Activated T-cell treated with anti-CD3 and anti-CD28 coated beads, Interleukin-2, amount 50 U/mL, for 24 hours (primary cell): Measurements from ENCODE around the gene SCAMP2.
A peak's percentile ranks its signal among the peaks of the same experiment; 100 is the strongest.

Source experiments
- DNase-seq: peaks from one replicate; pipeline ENCODE4 v3.0.0-alpha.2; 2020
- H3K27ac Mint-ChIP-seq: 2 replicates; pipeline ENCODE4 v1.8.0; 2020; ENCODE audit warnings: mild to moderate bottlenecking, mixed read lengths
- H3K27me3 Mint-ChIP-seq: 2 replicates; pipeline ENCODE4 v1.8.0; 2020; ENCODE audit warnings: mixed read lengths
- H3K36me3 Mint-ChIP-seq: 2 replicates; pipeline ENCODE4 v1.8.0; 2020; ENCODE audit warnings: low read depth, mixed read lengths
- H3K4me1 Mint-ChIP-seq: 2 replicates; pipeline ENCODE4 v1.8.0; 2020; ENCODE audit warnings: low read depth, mixed read lengths
- H3K4me3 Mint-ChIP-seq: 2 replicates; pipeline ENCODE4 v1.8.0; 2020; ENCODE audit warnings: mild to moderate bottlenecking, moderate library complexity, mixed read lengths
- H3K9me3 Mint-ChIP-seq: 2 replicates; pipeline ENCODE4 v1.8.0; 2020; ENCODE audit warnings: mixed read lengths

The SCAMP2 gene

DNA sequence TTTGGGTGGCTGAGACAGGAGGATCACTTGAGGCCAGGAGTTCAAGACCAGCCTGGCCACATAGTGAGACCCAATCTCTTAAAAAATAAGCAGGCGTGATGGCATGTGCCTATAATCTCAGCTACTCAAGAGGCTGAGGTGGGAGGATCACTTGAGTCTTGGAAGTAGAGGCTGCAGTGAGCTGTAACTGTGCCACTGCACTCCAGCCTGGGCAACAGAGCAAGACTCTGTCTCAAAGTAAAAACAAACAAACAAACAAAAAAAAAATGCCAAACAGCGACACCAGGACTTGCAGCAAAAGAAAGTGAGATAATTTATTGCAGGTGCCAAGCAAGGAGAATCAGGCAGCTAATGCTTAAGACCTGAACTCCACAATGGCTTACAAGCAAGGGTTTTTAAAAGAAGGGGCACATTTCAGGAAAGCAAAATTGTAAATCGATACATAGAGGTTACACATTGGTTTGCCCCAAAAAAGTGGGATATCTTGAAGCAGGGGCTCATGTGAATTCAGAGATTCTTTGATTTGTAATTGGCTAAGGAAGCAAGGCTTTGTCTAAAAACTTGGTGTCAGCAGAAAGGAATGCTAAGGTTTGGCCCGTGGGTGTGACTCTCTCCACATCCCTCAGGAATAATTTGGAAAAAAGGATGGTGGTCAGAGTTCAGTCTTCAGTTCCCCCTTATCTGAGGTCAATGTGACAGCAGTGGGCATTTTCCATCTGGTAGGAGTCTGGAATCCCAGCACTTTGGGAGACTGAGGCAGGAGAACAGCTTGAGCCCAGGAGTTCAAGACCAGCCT, 11.5 kb upstream of the SCAMP2 start:
- H3K4me1 Mint-ChIP-seq, result peaks cover 11% of the 10 kb centered on the region
- H3K27ac Mint-ChIP-seq, result no peak overlapping the region
- no peak for DNase-seq
- H3K36me3 Mint-ChIP-seq, result no peaks in the 10 kb centered on the region
- H3K4me3 Mint-ChIP-seq, result no peak overlapping the region
- H3K9me3 Mint-ChIP-seq, result no peaks in the 10 kb centered on the region
- no peaks in the 10 kb centered on the region for H3K27me3 Mint-ChIP-seq

- Mint-ChIP-seq H3K27me3 (no peaks in the 10 kb centered on the region), H3K4me3 (no peak overlapping the region), H3K36me3 (no peaks in the 10 kb centered on the region), H3K9me3 (no peaks in the 10 kb centered on the region), H3K27ac (no peak overlapping the region), H3K4me1 (no peaks in the 10 kb centered on the region)
- no peak for DNase-seq
These were observed 9.4 kb upstream of the SCAMP2 start for GRCh38 chr15:74882528-74882927.

DNA sequence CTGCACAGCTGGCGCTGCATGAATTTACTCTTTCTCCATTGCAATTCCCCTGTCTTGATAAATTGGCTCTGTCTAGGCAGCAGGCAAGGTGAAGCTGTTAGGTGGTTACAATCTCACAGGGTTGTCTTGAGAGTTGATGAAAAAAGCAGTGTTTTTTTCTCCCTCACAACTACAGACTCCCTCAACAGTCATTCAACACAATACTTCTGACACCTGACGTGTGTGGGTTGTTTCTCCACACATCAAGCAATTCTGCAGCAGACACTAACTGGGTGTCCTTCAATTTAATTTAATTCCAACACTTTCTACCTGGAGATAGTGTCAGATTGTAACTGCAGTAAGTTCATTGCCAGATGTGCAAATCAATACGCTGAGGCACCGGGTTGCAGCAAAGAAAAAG, 5.1 kb upstream of the SCAMP2 start:
- H3K36me3 Mint-ChIP-seq, result no peaks in the 10 kb centered on the region
- no peak overlapping the region for H3K4me3 Mint-ChIP-seq
- DNase-seq, result no peak
- H3K27ac Mint-ChIP-seq, result no peak overlapping the region
- H3K4me1 Mint-ChIP-seq, result peaks cover 7% of the 10 kb centered on the region
- no peaks in the 10 kb centered on the region for H3K9me3 Mint-ChIP-seq
- H3K27me3 Mint-ChIP-seq, result no peaks in the 10 kb centered on the region

DNA sequence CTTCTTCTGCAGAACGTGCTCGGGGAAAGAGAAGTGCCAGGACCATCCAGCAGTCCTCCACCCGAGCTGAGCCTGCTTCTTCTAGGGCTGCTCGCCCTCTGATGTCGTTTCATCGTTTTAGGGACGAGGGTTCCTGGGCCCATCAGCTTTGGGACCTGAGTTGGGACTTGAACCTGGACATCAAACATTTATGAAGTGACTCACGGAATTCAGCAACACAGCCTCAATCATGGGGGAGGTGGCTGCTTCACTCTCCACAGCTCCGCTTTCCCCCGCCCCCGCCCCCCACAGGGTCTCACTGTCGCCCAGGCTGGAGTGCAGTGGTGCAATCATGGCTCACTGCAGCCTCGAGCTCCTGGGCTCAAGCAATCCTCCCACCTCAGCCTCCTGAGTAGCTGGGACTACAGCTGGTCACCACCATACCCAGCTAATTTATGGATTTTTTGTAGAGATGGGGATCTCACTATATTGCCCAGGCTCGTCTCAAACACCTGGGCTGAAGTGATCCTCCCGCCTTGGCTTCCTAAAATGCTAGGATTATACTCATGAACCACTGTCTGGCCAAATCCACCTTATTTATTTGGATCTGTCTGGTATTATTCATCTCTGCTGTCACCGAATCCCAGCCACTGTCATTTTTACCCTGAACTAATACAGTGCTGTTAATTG, 725 bp upstream of the SCAMP2 start:
- H3K4me3 Mint-ChIP-seq, result peak overlapping the region; percentile 93
- no peaks in the 10 kb centered on the region for H3K9me3 Mint-ChIP-seq
- H3K27ac Mint-ChIP-seq, result peak overlapping the region; percentile 90
- H3K36me3 Mint-ChIP-seq, result peaks cover 24% of the 10 kb centered on the region
- H3K27me3 Mint-ChIP-seq, result no peaks in the 10 kb centered on the region
- no peak for DNase-seq
- H3K4me1 Mint-ChIP-seq, result peaks cover 44% of the 10 kb centered on the region

DNA sequence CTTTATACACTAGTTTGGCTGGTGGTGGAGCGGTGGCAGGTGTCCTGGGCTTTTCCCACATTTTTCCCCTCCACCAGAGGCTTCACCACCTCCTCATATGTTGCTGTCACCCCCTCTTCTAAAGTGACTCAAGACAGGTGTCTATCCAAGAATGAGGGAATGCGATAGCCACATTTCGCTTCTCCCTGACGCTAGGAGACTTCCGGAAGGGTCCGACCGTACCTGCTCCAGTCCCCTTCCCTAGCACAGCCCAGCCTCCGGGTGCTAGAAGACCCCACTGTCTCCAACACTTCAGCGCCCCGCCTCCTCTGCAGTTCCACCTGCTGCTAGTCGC, 496 bp downstream of the SCAMP2 start:
- Mint-ChIP-seq H3K9me3 (no peaks in the 10 kb centered on the region), H3K4me1 (peaks cover 56% of the 10 kb centered on the region), H3K27me3 (no peaks in the 10 kb centered on the region), H3K4me3 (peak overlapping the region; percentile 93), H3K36me3 (peaks cover 34% of the 10 kb centered on the region), H3K27ac (peak overlapping the region; percentile 91)
- DNase-seq, result no peak

DNA sequence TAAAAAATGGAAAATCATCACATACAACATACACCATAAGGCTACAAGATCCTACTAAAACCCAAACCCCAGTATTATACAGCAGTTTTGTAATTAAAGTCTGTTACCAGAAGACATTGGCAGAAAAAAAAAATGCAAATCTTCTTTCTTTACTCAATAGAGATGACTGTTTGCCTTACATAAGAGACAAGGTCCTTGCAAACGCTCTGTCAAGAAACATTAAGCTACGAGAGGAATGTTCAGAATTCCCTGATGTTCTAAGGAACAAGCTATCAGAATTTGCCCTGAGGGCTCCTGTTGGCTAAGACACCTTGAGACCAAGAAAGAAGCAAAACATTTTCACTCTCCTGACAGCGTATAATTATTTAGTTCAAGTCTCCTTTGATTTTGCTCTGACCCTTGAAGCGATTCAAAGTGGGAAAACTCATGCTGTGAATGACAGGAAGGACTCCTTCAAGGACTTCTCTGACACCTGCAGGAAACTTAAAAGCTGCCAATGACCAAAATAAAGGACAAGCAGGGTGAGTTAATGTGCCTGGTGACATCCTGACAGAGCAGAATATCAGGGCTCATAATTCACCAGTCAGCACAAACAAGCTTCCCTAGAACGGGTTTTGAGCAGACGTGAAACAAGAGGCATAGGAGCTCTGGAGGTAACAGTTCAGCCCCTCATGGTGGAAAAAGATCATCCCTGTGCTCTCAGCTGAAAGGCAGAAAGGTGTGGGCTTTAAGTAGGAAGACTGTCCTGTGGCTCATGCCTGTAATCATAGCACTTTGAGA, 2.5 kb downstream of the SCAMP2 start:
- H3K9me3 Mint-ChIP-seq, result no peaks in the 10 kb centered on the region
- no peaks in the 10 kb centered on the region for H3K27me3 Mint-ChIP-seq
- peak overlapping the region; percentile 93 for H3K4me3 Mint-ChIP-seq
- peaks cover 53% of the 10 kb centered on the region for H3K36me3 Mint-ChIP-seq
- DNase-seq, result no peak
- H3K4me1 Mint-ChIP-seq, result peaks cover 75% of the 10 kb centered on the region
- H3K27ac Mint-ChIP-seq, result peak overlapping the region; percentile 91

DNA sequence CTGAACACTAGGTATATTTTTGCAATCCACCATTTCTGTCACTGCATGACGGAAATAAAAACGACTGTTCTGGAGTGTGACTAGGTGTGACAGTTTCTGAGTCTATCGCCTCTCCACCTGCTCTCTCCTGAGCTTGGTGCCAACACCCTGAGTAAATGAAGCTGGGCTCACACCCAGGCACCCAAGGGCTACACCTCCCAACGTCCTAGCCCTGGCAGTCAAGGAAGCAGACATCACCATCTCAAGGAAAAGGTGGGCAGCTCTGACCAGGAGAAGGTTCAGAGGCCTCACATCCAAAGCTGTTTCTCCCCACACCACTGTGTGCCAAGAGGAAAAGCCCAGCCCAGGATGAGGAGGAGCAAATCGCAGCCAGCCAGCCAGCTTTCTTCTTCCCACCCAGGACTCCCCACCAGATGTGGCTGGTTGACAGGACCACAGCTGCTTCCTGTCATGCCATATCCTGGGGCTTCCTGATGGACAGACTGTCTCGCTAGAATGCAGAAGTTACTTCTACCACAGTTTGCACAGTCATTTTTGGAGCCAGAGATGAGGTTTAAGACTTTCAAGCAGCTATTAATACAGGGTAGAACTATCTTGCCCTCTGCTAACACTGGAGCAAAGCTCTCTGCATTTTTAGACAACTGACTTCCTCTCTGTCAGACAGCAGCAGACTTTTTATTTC, 3.3 kb downstream of the SCAMP2 start:
- DNase-seq, result no peak
- H3K27me3 Mint-ChIP-seq, result no peaks in the 10 kb centered on the region
- H3K36me3 Mint-ChIP-seq, result peaks cover 57% of the 10 kb centered on the region
- peak overlapping the region; percentile 93 for H3K4me3 Mint-ChIP-seq
- no peaks in the 10 kb centered on the region for H3K9me3 Mint-ChIP-seq
- H3K27ac Mint-ChIP-seq, result peak overlapping the region; percentile 91
- peaks cover 81% of the 10 kb centered on the region for H3K4me1 Mint-ChIP-seq

GRCh38 chr15:74869372-74869725, 3.8 kb downstream of the SCAMP2 start:
- Mint-ChIP-seq H3K4me3 (peak overlapping the region; percentile 93), H3K4me1 (peaks cover 84% of the 10 kb centered on the region), H3K27ac (peak overlapping the region; percentile 91), H3K36me3 (peaks cover 59% of the 10 kb centered on the region), H3K9me3 (no peaks in the 10 kb centered on the region), H3K27me3 (no peaks in the 10 kb centered on the region)
- DNase-seq, result no peak

DNA sequence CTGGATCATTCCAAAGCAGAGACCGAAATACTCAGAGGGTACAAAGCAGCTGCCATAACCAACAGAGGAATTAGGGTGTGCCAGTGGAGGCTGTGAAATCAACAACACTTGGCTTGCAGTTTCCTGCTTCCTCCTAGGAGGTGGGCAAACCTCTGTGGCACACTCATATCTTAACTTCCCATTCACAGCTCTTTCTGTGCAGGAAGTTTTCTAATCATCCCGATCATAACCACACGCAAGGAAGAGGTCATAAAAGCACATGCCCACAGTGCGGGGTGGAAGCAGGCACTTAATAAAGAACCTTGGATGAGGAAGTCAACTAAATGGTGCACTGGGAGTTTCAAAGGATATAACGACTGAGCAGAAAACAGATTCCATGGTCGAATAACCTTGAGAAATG, 5.1 kb downstream of the SCAMP2 start:
- Mint-ChIP-seq H3K9me3 (no peaks in the 10 kb centered on the region), H3K27me3 (no peaks in the 10 kb centered on the region), H3K4me3 (peak overlapping the region; percentile 32), H3K36me3 (peaks cover 65% of the 10 kb centered on the region), H3K4me1 (peaks cover 88% of the 10 kb centered on the region), H3K27ac (peak overlapping the region; percentile 90)
- DNase-seq, result no peak

DNA sequence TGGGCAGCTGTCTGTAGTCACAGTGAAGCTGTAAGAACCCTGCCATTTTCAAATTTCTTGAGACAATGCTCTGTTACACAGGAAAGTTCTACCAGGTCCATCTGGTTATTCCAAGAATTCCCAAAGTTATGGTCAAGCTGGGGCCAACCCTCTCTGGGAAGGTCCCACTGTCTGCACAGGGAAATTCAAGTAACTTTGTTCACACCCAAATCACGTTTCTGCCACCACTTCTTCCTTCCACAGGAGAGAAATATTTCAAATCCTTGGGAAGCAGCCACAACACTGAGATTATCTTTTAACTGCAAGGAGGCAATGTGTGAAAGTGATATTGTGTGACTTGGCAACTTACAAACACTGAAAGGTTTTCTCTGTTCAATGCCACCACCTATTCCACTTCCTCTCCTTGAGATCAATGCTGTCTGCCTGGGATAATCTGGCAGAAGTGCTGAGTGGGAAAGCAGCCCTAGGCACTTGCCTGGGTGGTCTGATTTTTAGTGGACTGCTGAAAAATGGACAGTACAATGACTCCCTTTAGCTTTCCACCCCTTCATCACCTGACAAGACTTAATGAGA, 5.6 kb downstream of the SCAMP2 start:
- Mint-ChIP-seq H3K4me1 (peaks cover 88% of the 10 kb centered on the region), H3K4me3 (peak overlapping the region; percentile 32), H3K27me3 (no peaks in the 10 kb centered on the region), H3K36me3 (peaks cover 60% of the 10 kb centered on the region), H3K9me3 (no peaks in the 10 kb centered on the region), H3K27ac (peak overlapping the region; percentile 90)
- DNase-seq, result no peak

- Mint-ChIP-seq H3K27ac (peak overlapping the region; percentile 78), H3K4me1 (peaks cover 80% of the 10 kb centered on the region)
These were observed 7.1 kb downstream of the SCAMP2 start for GRCh38 chr15:74866090-74866489.

DNA sequence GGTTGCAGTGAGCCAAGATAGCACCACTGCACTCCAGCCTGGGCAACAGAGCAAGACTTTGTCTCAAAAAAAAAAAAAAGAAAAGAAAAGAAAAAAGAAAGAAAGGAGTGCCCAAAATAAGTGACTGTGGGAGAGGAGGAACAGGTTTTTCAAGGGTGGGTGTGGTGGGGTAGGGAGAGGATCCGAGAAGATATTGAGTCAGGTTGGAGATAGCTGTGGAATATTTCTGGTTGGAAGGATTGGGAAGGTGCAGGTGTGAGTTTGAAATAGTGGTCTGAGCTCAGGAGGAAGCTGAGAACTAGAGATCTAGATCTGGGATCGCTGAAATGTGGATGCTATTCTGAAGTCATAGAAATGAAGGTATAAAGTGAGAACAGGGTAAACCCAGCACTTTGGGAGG, 7.8 kb downstream of the SCAMP2 start:
- Mint-ChIP-seq H3K36me3 (peaks cover 54% of the 10 kb centered on the region), H3K4me1 (peaks cover 73% of the 10 kb centered on the region)

More at GRCh38 chr15:74866090-74866489, 7.1 kb downstream of the SCAMP2 start:
- no peaks in the 10 kb centered on the region for H3K27me3 Mint-ChIP-seq
- H3K36me3 Mint-ChIP-seq, result peaks cover 59% of the 10 kb centered on the region
- no peaks in the 10 kb centered on the region for H3K9me3 Mint-ChIP-seq
- DNase-seq, result no peak
- no peak overlapping the region for H3K4me3 Mint-ChIP-seq

DNA sequence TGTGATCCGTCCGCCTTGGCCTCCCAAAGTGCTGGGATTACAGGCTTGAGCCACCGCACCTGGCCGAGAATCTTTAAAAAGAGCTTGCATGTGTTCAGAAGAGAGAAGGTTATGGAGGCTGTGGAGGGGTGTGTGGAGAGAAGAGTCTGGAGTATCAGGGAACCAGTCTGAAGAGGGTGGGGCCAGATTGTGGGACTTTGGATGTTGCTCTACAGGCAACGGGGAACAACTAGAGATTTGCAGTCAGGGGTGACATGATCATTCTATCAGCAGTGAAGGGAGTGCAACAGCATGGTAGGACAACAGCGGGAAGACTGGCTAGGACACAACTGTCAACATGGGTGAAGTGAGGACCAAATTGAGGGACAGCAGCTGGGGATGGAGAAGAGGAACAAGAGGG, 8.9 kb downstream of the SCAMP2 start:
- no peaks in the 10 kb centered on the region for H3K9me3 Mint-ChIP-seq
- no peak overlapping the region for H3K4me3 Mint-ChIP-seq
- H3K36me3 Mint-ChIP-seq, result peaks cover 47% of the 10 kb centered on the region
- H3K27ac Mint-ChIP-seq, result peak overlapping the region; percentile 73
- peaks cover 68% of the 10 kb centered on the region for H3K4me1 Mint-ChIP-seq
- DNase-seq, result no peak
- no peaks in the 10 kb centered on the region for H3K27me3 Mint-ChIP-seq

More for the DNA sequence above, 7.8 kb downstream of the SCAMP2 start:
- no peak for DNase-seq
- H3K27ac Mint-ChIP-seq, result peak overlapping the region; percentile 89
- H3K27me3 Mint-ChIP-seq, result no peaks in the 10 kb centered on the region
- H3K4me3 Mint-ChIP-seq, result no peak overlapping the region
- no peaks in the 10 kb centered on the region for H3K9me3 Mint-ChIP-seq
